GM18499 (cell line): ENCODE results near the gene PDRG1.

ENCODE experiments used
- ATAC-seq: cut with Tn5 transposase; IDR thresholded peaks from one replicate; pipeline ENCODE4 v1.9.1; 2021; ENCODE audit warnings: moderate number of reproducible peaks; ENCODE audit not compliant: insufficient read depth, unreplicated experiment

The PDRG1 gene

DNA sequence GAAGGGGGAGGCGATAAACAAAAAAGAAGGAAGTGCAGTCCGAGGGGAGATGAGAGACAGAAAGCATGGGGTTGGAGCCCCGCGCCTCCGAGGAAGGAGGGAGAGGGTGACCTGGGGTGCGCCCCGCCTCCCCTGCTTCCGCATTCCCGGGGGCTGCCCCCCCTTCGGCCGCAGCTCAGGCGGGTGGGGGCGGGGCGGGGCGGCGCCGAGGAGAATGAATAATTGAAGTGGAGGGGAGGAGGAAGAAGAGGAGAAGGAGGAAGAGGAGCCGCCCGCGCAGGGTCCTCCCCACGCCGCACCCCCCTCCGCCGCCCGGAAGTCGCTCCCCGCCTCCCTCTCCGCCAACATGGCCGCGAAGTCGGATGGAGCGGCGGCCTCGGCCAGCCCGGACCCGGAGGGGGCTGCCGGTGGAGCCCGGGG lies 16.0 kb upstream of the PDRG1 start, which contains the start of gene XKR7:
TSS of gene XKR7 (plus strand) at position 322 of the 420 bp plus-strand sequence. CDS start at position 347, 25 bp downstream.
- no peak for ATAC-seq

GRCh38 chr20:31966991-31967655 lies 15.3 kb upstream of the PDRG1 start:
- no peak for ATAC-seq

DNA sequence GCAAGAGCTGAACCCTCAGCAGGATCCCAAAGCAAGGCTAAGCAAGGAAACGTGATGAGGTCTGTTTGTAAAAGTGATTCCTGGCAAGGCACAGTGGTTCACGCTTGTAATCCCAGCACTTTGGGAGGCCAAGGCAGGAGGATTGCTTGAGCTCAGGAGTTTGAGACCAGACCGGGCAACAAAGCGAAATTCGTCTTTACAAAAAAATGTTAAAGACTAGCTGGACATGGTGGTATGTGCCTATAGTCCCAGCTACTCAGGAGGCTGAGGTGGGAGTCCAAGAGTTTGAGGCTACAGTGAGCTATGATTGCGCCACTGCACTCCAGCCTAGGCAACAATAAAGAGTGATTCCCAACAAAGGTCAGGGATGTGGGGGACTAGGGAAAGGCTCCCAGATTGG lies 12.0 kb upstream of the PDRG1 start:
- no peak for ATAC-seq

DNA sequence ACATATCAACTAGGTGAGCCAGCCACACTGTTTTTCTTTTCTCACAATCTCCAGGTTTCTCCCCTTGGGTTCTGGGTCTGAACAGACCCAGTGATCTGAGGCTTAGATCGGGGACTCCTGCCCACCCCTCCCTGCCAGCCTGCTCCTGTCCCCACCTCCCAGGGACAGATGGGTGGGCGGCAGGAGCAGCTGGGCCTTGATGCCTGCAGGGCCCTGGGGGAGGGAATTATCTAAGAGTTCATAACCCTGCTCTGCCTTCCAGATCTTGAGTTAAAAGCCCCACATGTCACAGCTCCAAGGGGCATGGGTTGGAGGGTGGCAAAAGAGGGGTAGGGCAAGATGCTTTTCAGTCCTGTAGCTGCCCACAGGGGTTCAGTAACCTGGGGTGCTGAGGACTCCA lies 10.9 kb upstream of the PDRG1 start:
- ATAC-seq = no peak

GRCh38 chr20:31956556-31957526 lies 5.0 kb upstream of the PDRG1 start:
- ATAC-seq = no peak

DNA sequence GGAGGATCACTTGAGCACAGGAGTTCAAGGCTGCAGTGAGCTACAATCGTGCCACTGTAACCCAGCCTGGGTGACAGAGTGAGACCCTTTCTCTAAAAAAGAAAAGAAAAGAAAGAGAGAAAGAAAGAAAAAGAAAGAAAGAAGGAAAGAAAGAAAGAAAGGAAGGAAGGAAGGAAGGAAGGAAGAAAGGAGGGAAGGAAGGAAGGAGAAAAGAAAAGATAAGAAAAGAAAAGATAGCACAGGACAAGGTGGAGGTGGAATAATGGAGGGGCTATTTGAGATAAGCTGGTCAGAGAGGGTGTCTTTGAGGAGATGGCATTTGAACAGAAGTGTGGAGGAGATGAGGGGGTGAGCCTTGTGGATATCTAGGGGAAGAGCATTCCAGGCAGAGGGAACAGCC lies 2.7 kb upstream of the PDRG1 start:
- ATAC-seq = no peak

DNA sequence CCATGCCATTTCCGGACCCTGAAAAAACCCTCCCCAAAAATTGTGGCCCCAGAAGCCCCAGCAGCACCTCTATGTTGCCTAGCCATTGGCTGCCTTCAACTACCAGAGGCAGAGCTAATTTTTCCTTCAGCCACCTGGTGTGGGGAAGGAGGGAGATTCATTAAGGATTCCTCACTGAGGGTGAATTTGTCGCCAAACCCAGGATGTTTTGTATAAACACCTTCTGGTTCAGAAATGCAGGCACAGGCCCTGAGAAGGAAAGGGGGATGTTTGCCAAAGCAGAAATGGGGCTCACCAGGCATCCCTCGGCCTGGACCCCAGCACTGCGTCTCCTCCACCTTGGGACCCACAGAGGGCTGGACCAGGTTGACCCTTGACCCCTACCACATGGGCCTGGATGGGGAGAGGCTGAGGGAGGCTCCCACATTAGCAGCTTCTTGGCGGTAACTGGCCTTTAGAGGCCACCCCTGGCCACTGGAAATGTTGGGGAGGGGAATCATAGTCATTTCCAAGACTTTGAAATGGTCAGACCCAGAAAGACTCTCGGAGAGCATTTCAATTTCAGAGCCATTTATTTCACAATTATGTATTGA lies 1.8 kb upstream of the PDRG1 start:
- no peak for ATAC-seq

DNA sequence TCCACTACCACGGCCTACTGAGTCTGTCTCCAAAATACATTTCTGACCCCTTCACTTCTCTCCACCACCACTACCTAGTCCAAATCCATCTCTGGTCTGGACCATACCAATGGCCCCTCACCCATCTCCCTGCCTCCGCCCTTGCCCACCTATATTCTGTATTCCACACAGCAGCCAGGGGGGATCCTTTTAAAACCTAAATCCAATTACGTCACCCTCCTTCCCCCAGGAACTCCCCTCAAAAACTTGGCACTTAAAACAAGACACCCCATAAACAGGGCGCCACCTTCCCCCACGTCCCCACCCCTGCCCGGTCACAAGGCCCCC lies 680 bp downstream of the PDRG1 start:
- no peak for ATAC-seq

- no peak for ATAC-seq
Observed at GRCh38 chr20:31949877-31950646, 1.8 kb downstream of the PDRG1 start.

DNA sequence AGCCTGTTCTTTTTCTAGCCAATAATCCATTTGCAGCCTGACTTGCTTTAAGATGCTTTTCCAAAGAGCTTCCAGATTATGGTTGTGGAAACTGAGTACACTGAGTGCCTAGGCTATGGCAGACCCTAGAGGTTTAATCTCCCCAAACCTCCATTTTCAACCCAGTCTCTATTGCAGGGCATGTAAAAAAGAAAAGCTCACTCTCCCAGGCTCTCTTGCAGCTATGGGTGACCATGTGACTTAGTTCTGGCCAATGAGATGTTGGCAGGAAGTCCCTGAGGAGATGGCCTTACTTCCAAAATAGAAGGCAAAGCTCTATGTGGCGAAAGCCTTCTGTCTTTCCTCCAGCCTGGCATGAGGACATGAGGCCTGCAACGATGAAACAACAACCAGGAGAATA lies 3.8 kb downstream of the PDRG1 start:
- no peak for ATAC-seq

DNA sequence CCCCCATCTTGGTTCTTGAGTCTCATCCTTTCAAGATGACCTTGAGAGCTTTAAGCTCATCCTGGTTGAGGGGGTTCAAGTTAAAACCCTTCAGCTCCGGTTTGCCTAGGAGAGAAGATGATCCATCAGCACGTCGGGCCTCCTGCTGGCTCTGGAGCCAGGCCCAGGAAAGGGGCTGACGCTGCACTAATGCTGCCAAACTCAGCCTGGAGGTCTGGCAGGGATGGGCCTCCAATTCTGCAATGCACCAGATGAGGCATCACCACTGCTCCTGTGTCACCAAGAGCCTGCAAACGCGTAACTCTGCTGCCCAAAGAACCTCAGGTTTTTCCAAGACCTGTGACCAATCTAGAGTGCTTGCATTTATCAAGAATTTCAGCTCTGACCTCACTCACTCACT lies 6.1 kb downstream of the PDRG1 start:
- no peak for ATAC-seq

- ATAC-seq = no peak
Observed at GRCh38 chr20:31945319-31945718, 6.5 kb downstream of the PDRG1 start.

DNA sequence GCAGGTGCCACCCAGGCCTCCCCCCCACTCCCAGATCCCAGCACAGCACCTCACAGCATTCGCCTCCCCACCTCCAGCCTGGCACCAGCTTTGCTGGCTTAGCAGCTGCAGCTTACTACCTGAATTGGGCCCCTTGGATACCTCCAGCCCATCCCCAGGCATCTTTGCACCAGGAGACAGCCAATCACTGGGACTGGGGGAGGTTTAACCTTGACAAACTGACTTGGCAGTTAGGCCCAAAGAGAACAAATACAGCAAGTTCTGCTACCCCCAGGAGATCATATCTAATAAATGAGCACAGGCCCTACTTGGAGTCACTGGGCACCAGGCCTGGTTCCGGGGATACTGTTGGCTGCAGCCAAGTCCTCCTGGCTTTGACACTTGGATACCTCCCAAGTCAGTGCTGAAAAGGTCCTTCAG lies 8.8 kb downstream of the PDRG1 start:
- no peak for ATAC-seq

DNA sequence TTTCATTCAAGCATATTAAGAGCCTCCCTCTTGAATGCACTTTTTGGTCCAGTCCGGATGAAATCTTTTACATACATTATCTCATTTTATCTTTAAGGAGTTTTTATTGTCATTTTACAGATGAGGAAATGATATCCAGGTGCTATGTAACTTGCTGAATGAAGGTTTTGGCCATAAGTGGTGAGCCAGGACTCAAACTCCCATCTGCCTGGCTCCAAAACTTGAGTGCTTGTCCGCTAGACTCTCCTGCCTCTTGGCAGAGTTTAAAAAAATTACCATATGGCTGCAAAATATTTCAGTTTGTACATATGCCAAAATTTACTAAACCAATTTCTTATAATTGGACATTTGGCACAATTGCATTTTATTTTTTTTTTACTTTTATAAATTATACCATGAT lies 12.2 kb downstream of the PDRG1 start:
- no peak for ATAC-seq

DNA sequence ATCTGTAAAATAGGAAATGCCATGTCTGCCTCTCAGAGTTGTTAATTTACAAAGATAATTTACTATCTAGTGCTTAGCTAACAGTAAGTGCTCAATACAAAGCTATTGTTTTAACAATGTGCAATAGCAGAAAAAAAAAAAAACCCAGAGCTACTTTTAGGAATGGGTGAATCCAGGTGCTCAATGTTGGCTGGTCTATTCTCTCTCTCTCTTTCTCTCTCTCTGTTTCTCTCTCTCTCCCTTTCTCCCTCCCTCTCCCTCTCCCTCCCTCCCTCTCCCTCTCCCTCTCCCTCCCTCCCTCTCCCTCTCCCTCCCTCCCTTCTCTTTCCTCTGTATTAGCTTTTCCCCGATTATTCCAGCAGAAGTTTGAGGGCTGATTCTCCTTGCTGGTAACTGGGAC lies 14.0 kb downstream of the PDRG1 start:
- no peak for ATAC-seq

DNA sequence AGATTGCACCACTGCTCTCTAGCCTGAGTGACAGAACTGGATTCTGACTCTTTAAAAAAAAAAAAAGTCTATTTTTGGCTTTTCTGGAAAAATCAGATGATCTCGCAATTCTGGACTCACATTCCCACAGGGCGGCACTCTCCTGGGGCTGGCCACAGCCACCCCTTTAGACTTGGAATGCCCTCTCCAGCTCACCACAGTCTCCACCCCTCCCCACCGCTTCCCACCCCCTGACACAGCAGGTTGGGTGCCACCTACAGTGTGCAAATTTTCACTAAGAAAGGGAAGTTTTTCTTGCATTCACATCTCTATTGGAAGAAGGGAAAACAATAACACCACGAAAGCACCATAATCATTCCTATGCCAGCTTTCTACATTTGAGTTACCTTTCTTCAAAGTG lies 15.4 kb downstream of the PDRG1 start:
- ATAC-seq = no peak

GRCh38 chr20:31934968-31935764 lies 16.7 kb downstream of the PDRG1 start:
- no peak for ATAC-seq

- ATAC-seq = no peak
Observed at GRCh38 chr20:31934491-31934890, 17.4 kb downstream of the PDRG1 start.

DNA sequence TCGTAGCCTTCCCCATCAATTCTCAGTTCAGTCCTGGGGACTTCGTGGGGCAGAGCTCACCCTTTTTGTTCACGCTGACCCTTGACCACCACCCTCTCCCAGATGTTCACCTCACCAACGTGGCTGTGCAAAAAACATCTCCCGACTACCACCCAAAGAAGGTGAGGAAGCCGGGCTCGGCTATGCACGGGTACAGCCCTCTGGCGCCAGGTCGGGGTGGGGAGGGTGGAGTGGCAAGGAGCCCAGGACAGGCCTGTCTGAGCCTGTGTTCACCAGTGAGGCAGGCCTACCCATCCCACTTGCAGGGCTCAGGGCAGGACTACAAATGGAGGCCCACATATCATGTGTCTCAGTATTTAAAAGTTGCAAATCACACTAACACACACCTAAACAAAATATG lies 18.1 kb downstream of the PDRG1 start:
- no peak for ATAC-seq

- ATAC-seq = no peak
Observed at GRCh38 chr20:31930779-31931178, 21.1 kb downstream of the PDRG1 start.
